Measurements from ENCODE around the gene ZFAND3. TPM values are rescaled to one million over a fixed set of nuclear protein-coding genes. Genes with fewer than 3 reads are reported as not detected.
A peak's percentile ranks its signal among the peaks of the same experiment; 100 is the strongest.

The ZFAND3 gene
- polyA plus RNA-seq, 3 donors = 11.5 to 21.1 (median 11.7) TPM

DNA sequence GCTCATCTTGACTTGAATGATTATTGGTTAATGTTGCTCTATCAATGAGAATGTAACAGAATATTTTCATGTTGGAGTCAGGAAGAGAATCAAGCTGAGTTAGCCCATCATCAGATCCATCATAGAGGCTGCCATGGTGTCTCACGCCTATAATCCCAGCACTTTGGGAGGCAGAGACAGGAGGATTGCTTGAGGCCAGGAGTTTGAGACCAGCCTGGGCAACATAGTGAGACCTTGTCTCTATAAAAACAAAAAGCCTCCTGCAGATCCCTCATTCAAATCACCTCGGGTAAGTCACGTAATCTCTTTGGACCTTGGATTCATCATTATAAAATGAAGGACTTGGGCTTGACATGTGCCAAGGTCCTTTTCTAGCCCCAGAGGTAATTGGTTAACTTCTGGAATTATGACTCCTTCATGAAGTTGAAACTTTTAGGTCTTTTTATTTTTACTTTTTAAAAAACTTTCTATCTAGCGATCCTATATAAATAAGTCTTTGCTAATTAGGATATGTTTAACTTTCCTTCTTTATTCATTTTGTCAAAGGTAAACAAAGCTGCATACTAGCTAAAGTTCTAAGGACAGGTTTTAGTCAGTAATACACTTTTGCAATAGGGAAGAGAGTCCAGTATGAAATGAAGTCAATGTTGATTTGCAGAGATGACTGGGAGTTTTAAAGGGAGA lies 110.9 kb downstream of the ZFAND3 start:
- Histone ChIP-seq H3K79me2 (ENCODE audit: insufficient read depth, low read length) (peaks cover 69% of the 10 kb centered on the region), H3K36me3 (replicated peaks in 1 of 2; ENCODE audit: control insufficient read depth in 1 of 2, insufficient read depth in 2 of 2, low read length in 2 of 2) (peaks cover 0 to 24% of the 10 kb centered on the region in 2 donors), H3K9ac (ENCODE audit: insufficient read depth, low read length, poor library complexity, severe bottlenecking) (no peak overlapping the region), H3K9me3 (replicated peaks in 1 of 2; ENCODE audit: control insufficient read depth in 1 of 2, insufficient read depth in 1 of 2, low read length in 2 of 2) (no peaks in the 10 kb centered on the region), H2AFZ (ENCODE audit: insufficient read depth, low read depth, low read length, poor library complexity, severe bottlenecking) (no peak overlapping the region), H3K4me1 (ENCODE audit: control insufficient read depth in 1 of 2, insufficient read depth in 2 of 2, low read length in 2 of 2) (no peaks in the 10 kb centered on the region), H4K20me1 (ENCODE audit: insufficient read depth, low read length) (peaks cover 99% of the 10 kb centered on the region), H3K27ac (ENCODE audit: low read depth in 1 of 2, low read length in 2 of 2) (peak overlapping the region in 1 of 2 donors; percentile 23), H3K4me2 (replicated peaks; ENCODE audit: extremely low read depth, low read length, poor library complexity, severe bottlenecking) (no peak overlapping the region), H3K27me3 (ENCODE audit: control insufficient read depth in 2 of 2, insufficient read depth in 2 of 2, low read length in 2 of 2) (no peaks in the 10 kb centered on the region), H3K4me3 (replicated peaks in 1 of 3; ENCODE audit: low read depth in 2 of 3, low read length in 3 of 3) (no peak overlapping the region)
- H3K4me3 Mint-ChIP-seq = no peak overlapping the region
- no peaks in the 10 kb centered on the region for H3K4me1 Mint-ChIP-seq
- peak overlapping the region in 1 of 7 donors; percentile 53 for H3K27ac Mint-ChIP-seq
- peaks cover 14 to 28% of the 10 kb centered on the region in 2 donors for H3K36me3 Mint-ChIP-seq
- WGBS (ENCODE audit: insufficient coverage) = no CpG with 5 or more reads among the region's 4 CpGs
- DNase-seq = no peak
- TF ChIP-seq, protein P1, sequence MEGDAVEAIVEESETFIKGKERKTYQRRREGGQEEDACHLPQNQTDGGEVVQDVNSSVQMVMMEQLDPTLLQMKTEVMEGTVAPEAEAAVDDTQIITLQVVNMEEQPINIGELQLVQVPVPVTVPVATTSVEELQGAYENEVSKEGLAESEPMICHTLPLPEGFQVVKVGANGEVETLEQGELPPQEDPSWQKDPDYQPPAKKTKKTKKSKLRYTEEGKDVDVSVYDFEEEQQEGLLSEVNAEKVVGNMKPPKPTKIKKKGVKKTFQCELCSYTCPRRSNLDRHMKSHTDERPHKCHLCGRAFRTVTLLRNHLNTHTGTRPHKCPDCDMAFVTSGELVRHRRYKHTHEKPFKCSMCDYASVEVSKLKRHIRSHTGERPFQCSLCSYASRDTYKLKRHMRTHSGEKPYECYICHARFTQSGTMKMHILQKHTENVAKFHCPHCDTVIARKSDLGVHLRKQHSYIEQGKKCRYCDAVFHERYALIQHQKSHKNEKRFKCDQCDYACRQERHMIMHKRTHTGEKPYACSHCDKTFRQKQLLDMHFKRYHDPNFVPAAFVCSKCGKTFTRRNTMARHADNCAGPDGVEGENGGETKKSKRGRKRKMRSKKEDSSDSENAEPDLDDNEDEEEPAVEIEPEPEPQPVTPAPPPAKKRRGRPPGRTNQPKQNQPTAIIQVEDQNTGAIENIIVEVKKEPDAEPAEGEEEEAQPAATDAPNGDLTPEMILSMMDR (IDR thresholded peaks at IDR 0.05) = no peak
- H3K27me3 Mint-ChIP-seq (ENCODE audit: low read depth in 3 of 3) = no peaks in the 10 kb centered on the region
- H3K9me3 Mint-ChIP-seq = no peaks in the 10 kb centered on the region
- intact Hi-C loops (cut with micrococcal nuclease) = no loop called here

DNA sequence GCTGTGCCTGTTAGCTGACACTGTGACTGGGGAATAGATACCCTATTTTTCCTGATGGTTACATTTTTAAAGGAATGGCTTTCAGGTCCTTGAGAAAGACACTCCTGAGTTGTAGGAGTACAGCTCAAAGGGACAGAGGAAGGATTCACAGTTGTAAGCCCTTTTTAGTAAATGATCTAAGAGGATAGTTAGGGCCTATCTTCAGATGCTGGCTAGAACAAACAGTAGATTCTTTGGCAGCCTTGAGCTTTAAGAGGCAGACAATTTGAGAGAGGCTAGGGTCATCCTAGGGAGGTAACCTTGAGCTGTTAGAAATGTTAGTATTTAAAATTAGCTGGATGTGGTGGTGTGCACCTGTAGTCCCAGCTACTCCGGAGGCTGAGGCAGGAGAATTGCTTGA lies 111.5 kb downstream of the ZFAND3 start:
- Mint-ChIP-seq H3K9me3 (no peaks in the 10 kb centered on the region), H3K4me1 (peaks cover 6% of the 10 kb centered on the region), H3K36me3 (peaks cover 14 to 28% of the 10 kb centered on the region in 2 donors), H3K27me3 (ENCODE audit: low read depth in 3 of 3) (no peaks in the 10 kb centered on the region), H3K27ac (peak overlapping the region in 1 of 7 donors; percentile 53), H3K4me3 (no peak overlapping the region)
- H3K4me1 ChIP-seq (ENCODE audit: control insufficient read depth in 1 of 2, insufficient read depth in 2 of 2, low read length in 2 of 2) = no peaks in the 10 kb centered on the region
- no peak overlapping the region for H3K9ac ChIP-seq (ENCODE audit: insufficient read depth, low read length, poor library complexity, severe bottlenecking)
- peaks cover 99% of the 10 kb centered on the region for H4K20me1 ChIP-seq (ENCODE audit: insufficient read depth, low read length)
- peak overlapping the region in 1 of 2 donors; percentile 23 for H3K27ac ChIP-seq (ENCODE audit: low read depth in 1 of 2, low read length in 2 of 2)
- WGBS (ENCODE audit: insufficient coverage) = 100% methylated on average over 1 of the region's 1 CpG
- no peak overlapping the region for H3K4me2 ChIP-seq (replicated peaks; ENCODE audit: extremely low read depth, low read length, poor library complexity, severe bottlenecking)
- intact Hi-C loops (cut with micrococcal nuclease) = no loop called here
- H3K79me2 ChIP-seq (ENCODE audit: insufficient read depth, low read length) = peaks cover 69% of the 10 kb centered on the region
- H3K9me3 ChIP-seq (replicated peaks in 1 of 2; ENCODE audit: control insufficient read depth in 1 of 2, insufficient read depth in 1 of 2, low read length in 2 of 2) = no peaks in the 10 kb centered on the region
- H3K36me3 ChIP-seq (replicated peaks in 1 of 2; ENCODE audit: control insufficient read depth in 1 of 2, insufficient read depth in 2 of 2, low read length in 2 of 2) = peaks cover 0 to 24% of the 10 kb centered on the region in 2 donors
- H3K27me3 ChIP-seq (ENCODE audit: control insufficient read depth in 2 of 2, insufficient read depth in 2 of 2, low read length in 2 of 2) = no peaks in the 10 kb centered on the region
- TF ChIP-seq, protein P1 (IDR thresholded peaks at IDR 0.05) = no peak
- no peak overlapping the region for H2AFZ ChIP-seq (ENCODE audit: insufficient read depth, low read depth, low read length, poor library complexity, severe bottlenecking)
- DNase-seq = no peak
- no peak overlapping the region for H3K4me3 ChIP-seq (replicated peaks in 1 of 3; ENCODE audit: low read depth in 2 of 3, low read length in 3 of 3)

All from CD14-positive monocyte (primary cell).